Medulla oblongata (tissue), 1 donor: ENCODE results near the gene PTH1R.

ENCODE experiments used
- DNase-seq: peaks from one replicate; pipeline ENCODE4 v3.0.0-alpha.2; 2015; ENCODE audit errors: extremely low spot score

The PTH1R gene

DNA sequence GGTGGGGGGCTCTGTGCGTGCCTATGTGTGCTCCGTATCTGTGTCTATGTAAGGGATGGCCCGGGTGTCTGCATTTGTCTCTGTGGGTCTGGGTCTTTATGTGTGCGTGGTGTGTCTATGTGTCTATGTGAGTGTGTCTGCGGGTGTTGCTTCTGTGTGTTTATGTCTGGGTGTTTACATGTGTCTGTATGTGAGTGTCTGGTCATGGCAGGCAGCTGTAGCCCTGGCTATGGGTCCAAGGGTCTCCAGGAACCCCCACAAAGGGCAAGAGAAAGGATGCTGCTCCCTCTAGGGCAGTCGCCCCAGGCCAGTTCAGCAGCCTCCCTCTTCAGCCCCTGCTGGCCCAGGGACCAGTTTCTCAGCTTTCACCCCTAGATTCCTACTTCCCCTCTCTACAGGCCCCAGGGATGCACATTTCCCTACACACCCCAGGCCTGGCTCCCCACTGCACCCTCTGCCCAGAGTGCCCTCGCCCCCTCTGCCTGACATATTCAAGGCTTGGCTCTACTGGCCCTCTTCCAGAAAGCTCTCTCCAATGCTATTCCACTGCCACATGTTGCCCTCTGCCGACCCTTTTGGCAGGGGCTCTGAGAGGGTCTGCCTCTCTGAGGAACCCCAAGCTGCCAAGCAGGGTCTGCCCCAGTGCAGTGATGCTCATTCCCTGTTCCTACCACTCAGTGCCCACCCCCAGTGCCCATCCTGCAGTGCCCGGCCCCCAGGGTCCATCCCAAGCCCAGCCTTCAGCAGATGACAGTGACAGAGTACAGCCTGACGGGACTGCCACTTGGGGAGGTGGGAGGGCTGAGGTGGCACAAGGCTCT, 13.2 kb upstream of the PTH1R start:
- DNase-seq, result no peak

DNA sequence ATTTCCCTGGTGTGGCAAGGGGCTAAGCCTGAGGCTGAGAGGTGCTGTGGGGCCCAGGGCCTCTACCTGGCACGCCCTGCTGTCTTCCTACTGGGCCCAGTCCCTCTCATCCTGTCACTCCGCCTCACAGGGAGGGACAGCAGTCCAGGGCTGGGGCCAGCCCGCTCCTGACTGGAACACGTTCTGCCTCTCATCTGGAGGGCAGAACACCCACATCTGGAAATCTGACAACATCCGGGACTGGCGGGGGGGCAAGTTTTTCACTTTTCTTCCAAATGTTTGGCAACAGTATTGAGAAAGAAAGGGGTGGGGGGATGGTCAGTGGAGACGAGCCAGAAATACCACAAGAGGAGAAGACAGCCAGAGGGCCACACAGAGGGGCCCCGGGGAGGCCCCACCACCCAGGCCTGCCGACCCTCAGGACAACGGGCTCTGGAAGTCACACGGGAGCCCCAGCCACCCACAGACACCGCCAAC, 12.5 kb upstream of the PTH1R start:
- DNase-seq, result no peak

DNA sequence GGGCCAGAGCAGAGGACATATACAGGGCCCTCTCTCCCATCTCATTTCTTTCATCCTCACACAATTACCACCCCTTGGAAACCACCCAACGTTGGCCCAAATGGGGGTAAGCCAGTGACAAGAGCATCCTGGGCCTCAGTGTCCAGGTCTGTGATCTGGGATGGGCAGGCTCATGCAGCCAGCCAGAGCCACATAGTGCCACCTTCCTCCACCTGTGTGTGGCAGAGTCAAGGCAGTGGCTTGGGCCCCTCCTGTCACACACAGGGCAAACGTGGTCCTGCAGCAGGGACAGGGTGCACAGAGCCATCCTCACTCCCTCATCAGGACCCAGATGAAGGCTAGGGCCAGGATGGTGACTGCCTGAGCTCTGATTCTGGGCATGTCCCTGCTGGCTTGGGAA, 12.0 kb upstream of the PTH1R start:
- no peak for DNase-seq

DNA sequence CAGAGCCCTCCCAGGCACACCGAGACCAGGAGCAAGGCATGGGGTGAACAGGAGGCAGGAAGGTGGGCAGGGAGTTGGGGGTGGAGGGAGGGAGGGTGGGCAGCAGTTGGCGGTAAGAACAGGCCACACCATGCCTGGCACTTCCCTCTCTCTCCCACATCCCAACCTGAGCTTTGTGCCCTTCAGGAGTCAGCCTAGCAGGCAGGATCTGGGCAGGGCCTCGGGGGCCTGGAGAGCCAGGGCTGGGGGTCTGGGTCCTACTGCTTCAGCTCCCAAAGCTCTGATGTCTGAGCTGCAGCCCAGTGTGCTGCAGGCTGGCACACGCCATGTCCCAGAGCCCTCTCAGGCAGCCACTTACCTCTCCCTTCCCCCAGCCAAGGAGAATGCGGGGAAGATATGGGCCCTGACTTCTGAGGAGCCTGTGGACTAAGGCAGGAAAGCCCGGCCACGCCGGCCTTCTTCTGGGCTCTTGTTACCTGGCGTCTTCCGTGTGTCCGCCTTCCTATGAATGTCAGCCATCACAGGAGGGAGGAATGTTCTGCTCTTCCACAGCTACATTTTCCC, 11.4 kb upstream of the PTH1R start:
- no peak for DNase-seq

DNA sequence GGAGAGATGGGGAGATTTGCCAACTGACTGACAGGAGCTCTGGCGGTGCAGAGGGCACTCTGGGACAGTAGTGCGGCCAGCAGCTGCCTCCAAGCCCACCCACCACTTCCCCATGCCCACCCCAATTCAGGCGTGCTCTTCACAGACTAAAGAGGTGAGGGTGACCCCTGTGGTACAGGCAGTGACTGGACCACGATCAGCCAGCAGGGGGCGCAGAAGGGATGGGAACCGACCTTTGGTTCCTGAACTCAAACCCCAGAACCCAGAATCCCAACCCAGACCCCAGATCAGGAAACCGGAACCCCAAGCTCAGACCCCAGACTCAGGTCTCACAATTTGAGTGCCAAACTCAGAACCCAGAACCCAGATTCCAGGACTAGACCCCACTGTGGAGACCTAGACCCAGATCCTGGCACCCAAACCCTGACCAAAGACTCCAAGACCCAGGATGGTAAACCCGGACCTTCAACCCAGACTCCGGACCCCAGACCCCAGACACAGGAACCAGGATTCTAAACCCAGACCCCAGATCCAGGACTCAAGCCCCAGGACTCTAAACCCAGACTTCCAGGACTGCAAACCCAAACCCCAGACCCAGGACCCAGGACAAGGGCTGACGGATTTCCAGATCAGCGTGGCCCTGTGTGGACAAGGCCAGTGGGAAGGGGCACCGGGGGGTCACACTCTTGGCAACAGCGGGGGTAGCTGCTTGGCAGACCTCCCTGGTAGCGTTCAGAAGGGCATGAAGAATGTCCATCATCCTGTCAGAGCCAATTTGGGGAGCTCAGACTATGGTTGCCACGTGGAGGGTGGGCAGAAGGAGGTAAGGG, 10.6 kb upstream of the PTH1R start:
- DNase-seq, result peak; percentile 72

DNA sequence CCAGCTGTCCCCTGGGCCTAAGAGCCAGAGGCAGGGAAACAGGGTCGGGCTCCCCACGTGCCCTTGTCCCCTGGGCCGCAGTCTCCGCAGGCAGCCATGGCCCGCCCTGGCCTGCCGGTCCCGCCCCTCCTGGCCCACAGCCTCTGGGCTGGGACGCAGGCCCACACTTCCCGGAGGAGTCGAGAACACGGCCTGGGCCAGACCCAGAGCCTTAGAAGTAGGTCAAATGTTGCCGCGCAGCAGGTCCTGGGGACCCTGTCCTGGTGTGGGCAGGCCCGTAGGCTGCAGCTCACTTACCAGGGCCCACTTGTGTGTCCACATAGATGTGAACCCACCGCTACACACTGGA, 10.0 kb upstream of the PTH1R start:
- DNase-seq, result peak; percentile 79

DNA sequence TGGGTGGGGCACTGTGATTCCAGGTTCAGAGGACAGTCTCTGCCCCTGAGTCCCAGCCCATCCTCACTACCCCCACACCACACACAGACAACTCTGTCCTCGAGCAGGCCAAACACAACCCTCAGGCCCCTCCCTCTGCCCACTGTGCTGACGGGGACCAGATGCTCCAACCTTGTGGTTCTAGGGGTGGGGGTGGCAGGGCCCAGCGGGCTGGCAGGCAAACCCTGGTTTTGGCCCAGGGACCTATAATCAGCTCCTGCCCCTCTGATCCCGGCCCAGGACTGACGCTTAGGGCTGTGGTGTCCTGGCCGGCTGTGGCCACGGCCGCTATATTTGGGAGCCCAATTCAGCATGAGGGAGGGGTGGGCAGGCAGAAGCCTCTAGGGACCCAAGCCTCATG, 9.2 kb upstream of the PTH1R start:
- no peak for DNase-seq

DNA sequence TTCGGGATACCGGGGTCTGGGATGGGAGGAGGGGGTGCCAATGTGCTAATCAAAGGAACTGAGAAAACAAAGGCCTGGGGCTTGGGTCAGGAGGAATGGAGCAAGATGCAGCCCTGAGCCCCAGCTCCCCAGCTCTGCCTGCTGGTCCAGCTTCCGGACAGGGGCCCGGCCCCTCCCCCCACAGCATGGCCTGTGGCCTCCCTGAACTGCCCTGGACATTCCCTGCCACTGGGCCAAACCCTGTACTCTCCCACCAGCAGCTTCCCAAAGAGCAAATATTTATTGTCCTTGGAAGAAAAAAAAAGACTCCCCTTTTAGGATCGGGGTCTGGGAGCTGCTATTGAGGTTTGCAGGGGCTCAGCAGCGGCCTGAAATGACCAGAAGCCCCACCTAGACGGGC, 8.6 kb upstream of the PTH1R start:
- no peak for DNase-seq

DNA sequence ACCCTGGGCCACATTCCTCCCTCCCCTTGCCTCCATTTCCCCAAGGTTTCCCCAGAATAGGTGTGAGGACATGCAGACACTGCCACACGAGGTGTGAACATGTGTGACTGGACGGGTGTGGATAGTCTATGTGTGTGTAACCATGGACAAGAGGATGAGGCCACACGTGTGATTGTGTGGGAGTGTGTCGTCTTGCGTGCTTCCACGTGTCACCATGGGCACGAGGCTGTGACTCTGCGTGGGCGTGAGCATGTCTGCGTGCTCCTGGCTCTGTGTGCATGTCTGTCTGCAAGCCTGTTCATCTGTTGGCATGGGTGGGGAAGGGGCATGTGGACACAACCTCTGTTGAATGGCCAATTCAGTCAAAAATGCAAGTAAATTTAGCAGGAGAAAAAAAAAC, 8.1 kb upstream of the PTH1R start:
- DNase-seq, result no peak

DNA sequence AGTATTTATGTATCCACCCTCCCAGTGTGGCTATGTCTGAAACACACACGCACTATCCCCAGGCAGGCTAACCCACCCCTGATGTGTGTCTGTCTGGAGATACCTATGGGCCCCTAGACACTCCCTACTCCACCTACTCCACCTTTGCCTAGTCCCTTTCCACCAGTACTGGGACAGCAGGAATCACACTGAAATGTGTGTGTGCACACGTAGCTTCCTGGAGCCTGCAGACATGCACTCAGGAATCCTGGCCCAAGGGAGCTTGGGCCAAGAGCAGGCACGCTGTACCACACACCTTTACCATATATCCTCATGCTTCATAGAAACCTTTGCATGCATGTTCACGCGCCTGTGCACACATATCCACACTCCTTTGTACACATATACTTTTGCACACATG, 6.9 kb upstream of the PTH1R start:
- DNase-seq, result no peak

DNA sequence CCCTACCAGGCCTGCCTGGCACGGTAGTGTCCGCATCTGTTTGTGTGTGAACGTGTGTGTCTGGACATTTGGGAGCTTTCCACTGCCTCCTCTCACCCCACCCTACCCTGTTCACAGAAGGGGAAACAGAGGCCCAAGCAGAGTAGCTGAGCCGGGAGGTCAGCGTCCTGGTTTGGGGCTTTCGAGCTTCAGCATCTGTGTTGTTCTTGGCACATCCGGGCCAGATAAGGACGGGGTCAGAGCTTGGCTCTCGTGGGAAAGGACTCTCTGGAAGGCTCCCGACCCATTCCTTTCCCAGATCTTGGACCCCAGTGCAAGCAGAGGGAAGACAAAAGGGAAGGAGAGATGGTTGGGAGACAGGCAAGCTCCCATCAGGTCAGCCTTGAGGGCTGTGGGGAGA, 6.3 kb upstream of the PTH1R start:
- no peak for DNase-seq

DNA sequence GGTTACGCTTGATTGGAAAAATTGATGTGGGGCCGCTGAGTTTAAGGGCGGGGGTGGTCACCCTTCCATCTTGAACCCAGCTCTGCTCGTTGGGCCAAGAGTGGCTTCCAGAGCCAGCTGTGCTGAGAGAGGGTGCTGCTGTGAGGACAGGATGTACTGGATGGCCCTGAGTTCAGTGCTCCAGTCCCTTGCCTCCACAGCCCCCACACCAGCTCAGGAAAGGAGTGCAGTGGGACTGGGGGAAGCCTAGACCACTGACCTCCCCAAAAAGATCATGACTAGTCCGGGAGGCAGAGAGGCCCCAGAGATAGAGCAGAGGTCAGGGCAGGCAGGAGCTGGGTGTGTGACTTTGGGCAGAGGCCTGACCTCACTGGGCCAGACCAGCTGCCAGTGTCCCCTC, 4.0 kb upstream of the PTH1R start:
- no peak for DNase-seq

DNA sequence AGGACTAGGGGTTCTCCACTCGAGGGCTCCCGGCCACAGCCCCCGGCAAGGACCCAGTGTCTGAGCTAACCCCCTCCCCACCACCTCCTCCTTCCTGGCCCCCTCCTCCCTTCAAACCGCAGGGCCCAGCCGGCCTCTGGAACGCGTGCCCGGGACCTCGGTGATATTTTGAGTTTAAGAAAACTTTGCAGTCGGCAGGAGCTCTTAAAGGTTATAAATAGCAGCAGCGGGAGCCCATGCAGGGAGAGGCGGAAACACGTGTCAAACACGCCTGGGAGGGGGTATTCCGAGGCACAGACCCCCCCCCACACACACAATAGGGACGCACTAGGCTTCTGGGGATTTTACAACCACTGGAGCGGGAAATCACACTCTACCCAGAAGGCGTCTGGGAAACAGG, 3.1 kb upstream of the PTH1R start:
- DNase-seq, result no peak

DNA sequence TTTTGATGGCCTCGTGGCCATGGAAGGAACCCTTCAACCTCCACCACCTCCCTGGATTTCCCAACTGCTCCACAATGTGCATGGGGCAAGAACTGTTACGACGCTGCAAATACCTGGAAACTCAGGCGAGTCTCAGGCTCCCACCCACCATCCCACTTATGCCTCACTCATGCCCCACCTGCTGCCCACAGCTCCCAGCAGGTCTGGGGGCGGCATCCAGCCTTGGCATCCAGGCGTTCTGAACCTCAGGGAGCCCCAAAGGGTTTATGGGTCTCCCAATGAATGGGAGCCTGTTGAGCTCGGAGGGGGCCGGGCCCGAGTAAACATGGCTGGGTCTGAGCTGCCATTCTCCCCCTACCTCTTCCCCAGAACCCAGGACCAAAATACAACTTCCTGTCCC, 2.0 kb upstream of the PTH1R start:
- DNase-seq, result no peak

DNA sequence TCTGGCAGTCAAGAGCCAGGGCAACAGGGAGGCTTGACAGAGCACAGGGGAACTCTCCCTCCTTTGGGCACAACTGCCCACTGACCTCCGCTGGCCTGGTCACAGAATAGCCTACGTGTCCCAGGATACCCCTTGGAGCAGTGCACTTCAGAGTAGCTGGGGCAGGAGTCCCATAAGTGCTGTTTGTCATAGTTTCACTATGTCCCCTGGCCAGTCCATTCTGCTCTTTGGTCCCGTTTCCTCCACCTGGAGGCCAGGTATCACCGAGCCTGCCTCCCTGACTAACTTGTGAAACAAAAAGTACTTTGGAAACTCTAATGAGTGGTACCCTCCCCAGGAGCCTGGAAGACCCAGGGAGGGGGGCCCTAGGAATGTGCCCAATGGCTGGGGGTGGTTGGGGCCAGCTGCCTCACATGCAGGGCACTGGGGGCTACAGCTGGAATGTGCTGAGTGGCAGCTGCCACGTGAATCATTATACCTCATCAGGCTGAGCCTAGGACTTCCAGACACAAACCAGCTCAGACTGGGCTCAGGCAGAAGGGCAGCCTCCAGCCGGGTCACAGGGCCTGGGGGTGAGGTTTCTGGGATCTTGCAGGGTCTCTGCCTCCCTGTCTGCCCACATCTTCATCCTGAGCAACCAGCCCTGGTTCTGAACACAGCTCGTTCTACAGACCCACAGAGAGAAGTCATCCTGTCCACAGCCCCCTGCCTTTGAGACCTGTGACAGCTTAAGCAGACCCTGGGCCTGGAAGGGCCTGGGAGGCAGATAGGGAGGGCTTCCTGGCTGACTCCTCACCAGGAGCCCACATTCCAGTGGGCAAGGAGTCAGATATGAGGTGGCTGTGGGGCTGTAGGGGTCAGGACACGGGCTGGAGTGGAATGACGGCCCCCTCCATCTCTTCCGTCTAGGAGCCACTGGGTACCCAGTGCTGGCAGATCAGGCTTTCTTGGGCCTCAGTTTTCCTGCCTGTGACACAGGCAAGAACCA, 914 bp upstream of the PTH1R start:
- no peak for DNase-seq

DNA sequence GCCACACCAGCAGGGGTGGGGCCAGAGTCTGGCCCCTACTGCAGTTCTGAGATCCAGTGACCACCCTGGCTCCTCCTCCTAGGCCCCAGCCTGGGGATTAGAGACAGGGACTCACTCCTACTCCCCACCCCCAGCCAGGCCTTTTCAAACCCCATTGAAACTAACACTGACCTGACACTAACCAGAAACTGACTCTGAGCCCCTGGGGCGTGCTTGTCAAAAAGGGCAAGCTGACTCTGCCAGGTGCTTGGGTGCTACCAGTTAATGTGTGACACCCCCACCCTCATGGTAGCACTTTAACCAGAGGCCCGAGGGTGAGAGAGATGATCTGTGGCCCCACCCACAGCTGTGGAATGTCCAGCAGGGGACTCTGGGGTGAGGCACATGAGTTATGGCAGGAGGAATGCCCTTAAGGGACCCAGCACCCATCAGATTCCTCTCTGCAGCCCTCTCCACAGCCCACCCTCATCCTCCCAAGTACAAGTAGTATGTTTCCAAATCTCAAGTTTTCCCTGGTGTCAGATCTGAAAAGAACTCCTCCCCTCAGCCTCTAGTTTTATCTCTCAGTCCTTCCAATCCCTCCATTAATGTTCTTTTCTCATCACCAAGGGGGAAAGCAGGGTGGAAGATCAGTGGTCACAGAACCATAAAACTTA, 1.4 kb downstream of the PTH1R start:
- no peak for DNase-seq

DNA sequence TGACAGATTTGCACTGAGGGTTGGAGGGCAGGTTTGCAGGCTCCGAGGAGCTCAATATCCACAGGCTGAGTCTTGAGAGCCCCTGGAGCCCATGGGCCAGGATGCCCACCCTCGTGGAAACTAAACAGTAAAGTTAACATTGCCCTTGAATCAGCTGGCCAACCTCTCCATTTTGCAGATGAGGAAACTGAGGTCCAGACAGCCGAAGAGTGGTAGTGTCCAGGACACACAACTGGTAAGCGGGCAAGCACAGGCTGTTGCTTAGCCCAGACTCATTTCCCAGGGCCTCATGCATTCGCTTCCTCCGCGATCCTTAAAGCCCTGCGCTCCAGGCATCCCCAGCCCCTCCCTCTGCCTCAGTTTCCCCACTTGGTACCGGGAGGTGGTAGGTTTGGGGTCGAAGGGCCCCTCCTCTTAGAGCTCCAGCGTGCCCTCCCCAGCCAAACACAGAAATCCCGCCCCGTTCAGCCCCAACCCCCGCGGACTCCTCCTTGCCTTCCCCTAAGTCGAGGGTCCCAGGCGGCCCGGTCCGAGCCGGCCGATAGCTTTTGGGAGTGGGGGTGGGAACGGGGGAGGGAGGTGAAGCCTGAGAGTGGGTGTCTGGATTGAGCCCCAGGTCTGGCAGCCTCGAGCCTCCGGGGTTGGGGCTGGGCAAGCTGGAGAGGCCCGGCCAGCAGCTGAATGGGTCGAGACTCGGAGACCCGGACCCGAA, 3.5 kb downstream of the PTH1R start:
- DNase-seq, result no peak

DNA sequence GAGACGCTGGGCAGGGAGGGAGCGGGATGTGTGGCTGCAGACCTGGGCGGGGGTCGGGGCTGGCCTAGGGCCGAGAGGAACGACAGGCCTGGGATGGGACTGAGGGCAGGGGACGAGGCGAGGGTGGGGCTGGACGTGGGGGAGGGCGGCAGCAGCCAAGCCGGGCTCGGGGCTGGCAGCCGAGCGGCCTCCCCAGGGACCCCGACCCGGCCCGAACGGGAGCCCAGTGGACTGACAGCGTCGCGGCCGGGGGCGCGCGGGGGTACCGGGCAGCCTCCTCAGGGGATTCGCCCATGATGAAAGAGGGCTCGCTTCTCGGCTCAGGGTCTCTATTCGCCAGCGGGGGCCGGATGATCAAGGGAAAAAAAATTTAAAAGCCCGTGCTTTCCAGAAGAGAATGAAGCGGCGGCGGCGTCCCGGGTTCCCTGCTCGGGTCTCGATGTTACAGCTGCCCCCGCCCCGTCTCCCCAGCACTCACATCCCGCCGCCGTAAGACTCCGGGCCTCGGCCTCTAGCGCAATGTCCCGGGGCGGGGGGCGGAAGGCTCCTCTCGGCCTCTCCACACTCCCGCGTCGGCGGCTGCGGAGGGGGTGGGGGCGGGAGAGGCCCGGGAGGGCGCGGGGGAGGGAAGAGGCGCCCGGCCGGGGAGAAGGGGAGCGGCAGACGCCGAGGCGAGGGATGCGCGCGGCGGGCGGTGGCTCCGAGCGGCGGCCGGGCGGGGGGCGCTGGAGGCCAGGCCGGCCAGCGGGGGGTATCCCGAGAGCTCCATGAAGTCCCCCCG, 4.3 kb downstream of the PTH1R start:
- DNase-seq, result no peak

DNA sequence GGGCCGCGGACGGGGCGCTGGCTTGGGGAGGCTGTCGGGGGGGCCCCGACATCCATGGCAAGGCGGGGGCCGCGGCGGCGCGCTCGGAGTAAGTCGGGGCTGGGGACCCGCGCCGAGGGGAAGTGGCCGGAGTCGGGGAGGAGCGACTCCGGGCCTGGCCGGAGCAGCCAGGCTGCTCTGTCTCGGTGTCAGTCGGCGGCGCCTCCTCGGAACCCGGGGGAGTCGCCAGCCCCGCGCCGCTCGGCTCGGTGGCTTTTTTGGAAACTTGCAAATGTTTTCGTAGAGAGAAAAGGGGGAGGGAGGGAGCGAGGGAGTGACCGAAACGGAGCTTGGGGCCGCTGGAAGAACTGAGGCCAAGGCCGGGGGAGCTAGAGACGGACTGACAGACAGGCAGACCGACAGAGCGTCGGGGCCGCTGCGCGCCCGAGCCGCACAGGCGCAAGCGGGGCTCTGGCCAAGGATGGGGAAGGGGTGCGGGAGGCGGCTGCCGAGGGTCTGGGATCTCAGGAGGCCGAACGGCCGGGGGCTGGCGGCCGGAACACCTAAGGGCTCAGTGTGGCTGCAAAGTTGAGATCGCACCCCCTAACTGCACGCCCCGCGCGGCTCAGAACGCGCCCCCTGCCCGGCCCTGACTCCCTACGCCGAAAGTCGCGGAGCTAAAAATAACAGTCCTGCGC, 5.0 kb downstream of the PTH1R start:
- peak; percentile 15 for DNase-seq
